Dendritic cell treated with granulocyte-macrophage colony-stimulating factor and Interleukin-4, amounts not matched to agents 40 ng/mL and 50 ng/mL, for 4 days (primary cell): ENCODE data around the gene C10orf88.
"Not testable (repeated sequence)": the region's sequence is repeated elsewhere in the genome, so short reads cannot be mapped to it uniquely, and the experiment has no call there.

Experiments used
- H3K27ac Mint-ChIP-seq: one replicate; pipeline ENCODE4 v1.8.0; 2022; ENCODE audit warnings: mild to moderate bottlenecking, mixed read lengths
- H3K27me3 Mint-ChIP-seq: one replicate; pipeline ENCODE4 v1.8.0; 2022; ENCODE audit warnings: mild to moderate bottlenecking, mixed read lengths
- H3K36me3 Mint-ChIP-seq: one replicate; pipeline ENCODE4 v1.8.0; 2022; ENCODE audit warnings: low read depth, mixed read lengths
- H3K4me1 Mint-ChIP-seq: one replicate; pipeline ENCODE4 v1.8.0; 2022; ENCODE audit warnings: low read depth, mixed read lengths
- H3K4me3 Mint-ChIP-seq: one replicate; pipeline ENCODE4 v1.8.0; 2022; ENCODE audit warnings: mild to moderate bottlenecking, moderate library complexity, mixed read lengths
- H3K9me3 Mint-ChIP-seq: one replicate; pipeline ENCODE4 v1.8.0; 2022; ENCODE audit warnings: mixed read lengths
- intact Hi-C: fragments of 100-400 bp; cut with micrococcal nuclease; formaldehyde crosslinking; loops from one replicate; pipeline ENCODE4 v1.15.0; 2022

C10orf88 gene

DNA sequence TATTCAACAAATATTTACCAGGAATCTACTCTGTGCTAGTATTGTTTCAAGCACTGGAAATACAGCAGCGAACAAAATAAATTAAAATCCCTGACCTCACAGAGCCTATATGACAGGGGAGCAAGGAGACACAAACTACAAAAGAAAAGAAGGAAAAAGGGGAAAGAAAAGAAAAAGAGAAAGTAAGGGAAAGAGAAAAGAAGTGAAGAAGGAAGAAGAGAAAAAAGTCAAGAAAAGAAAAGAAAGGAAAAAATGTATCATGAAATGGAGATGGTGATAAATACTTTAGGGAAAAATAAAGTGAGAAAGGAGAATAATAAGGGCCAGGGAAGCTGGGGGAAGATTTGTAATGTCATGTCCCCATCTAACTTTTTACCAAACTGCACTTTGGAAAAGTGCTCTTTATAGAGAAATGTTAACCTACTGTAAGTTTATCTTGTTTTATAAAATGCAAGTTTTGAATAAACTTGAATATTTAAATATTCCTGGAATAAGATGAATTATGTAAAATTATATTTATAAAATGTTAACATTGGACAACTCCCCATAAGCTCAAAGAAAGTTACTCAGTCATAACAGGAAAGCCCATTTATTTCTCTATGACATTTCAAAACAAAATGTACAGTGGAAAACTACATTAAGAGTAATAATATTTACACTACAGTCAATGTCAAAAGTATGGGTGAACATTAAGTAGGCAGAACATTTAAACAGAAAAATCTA, 14.7 kb downstream of the C10orf88 start:
- no peak overlapping the region for H3K4me3 Mint-ChIP-seq
- H3K9me3 Mint-ChIP-seq: no peaks in the 10 kb centered on the region
- intact Hi-C loops: no loop called here
- no peaks in the 10 kb centered on the region for H3K4me1 Mint-ChIP-seq
- H3K27ac Mint-ChIP-seq: no peak overlapping the region
- no peaks in the 10 kb centered on the region for H3K27me3 Mint-ChIP-seq
- peaks cover 31% of the 10 kb centered on the region for H3K36me3 Mint-ChIP-seq

DNA sequence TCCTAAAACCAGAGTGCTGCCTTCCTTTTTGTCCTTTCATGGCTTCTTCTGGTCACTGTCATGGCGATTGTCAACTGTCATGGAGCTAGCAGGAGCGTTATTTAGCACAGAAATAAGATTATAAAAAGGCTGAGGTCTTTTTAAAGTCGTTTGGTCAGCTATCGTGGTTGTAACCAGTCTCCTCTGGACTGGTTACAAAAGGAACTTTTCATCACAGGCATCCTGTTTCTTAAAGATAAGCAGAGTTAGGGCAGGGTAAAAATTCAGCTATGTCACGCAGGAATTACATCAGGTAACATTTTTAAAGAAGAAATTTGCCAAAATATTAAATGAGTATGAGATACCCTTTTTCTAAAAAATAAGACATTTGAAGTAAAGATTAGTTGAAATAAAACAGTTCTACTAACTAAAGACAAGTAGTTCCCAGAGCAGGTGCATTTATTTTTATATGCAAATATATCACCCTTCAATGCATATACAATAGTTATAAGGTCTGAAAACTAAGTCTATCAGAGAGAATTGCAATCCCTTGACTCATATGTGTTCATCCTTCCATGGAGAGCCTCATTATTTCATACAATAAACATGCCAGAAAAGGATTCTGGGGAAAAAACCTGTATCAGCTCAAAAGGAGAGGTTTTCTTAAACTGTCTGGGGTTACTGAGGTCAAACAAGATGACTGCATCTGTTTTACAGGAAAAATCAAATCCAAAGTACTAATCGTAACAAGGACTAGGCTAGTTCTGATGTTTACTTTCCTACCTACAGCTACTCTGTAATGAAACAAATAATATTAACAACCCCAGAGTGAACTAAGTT, 22.7 kb downstream of the C10orf88 start:
- no peaks in the 10 kb centered on the region for H3K4me1 Mint-ChIP-seq
- intact Hi-C loops: no loop called here
- no peaks in the 10 kb centered on the region for H3K9me3 Mint-ChIP-seq
- H3K27ac Mint-ChIP-seq: no peak overlapping the region
- no peak overlapping the region for H3K4me3 Mint-ChIP-seq
- peaks cover 5% of the 10 kb centered on the region for H3K36me3 Mint-ChIP-seq
- H3K27me3 Mint-ChIP-seq: no peaks in the 10 kb centered on the region

DNA sequence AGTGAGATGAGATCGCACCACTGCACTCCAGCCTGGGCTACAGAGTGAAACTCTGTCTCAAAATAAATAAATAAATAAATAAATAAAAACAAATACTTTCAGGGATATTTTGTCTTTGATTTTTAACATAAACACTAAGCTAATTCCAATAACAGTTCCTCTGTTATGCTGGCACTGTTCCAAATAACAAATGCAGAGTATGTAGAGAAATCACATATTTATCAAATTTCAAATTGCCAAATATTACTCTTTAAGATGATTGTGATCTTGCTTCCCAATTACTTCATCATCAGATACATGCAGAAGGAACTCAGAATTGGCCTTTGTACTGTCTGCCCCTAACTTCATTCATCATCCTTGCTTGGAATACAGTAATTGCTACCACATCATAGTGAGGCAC, 23.9 kb downstream of the C10orf88 start:
- Mint-ChIP-seq H3K27me3 (no peaks in the 10 kb centered on the region), H3K27ac (no peak overlapping the region), H3K4me1 (no peaks in the 10 kb centered on the region), H3K9me3 (no peaks in the 10 kb centered on the region), H3K4me3 (no peak overlapping the region), H3K36me3 (no peaks in the 10 kb centered on the region)
- intact Hi-C loops: no loop called here

DNA sequence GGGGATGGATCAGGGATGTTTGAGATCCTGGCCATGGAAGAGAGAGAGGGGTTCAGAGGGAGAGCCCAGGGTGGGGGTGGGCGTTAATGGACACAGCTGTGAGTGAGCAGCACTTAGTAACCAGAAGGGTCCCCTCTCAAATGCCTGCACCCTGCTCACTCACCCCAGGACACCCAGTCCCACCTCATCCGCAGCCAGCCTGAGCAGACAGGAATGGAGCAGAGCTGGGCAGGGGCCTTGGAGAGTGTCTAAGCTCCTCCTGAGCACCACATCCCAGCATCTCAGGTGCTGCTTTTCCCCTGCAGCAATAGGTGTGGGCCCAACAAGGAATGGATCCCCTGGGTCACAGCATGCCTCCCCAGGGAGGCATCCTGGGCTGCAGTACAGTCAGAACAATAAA, 38.3 kb downstream of the C10orf88 start:
- H3K27ac Mint-ChIP-seq: no peak overlapping the region
- H3K4me1 Mint-ChIP-seq: no peaks in the 10 kb centered on the region
- no peaks in the 10 kb centered on the region for H3K27me3 Mint-ChIP-seq
- intact Hi-C loops: no loop called here
- no peak overlapping the region for H3K4me3 Mint-ChIP-seq
- H3K9me3 Mint-ChIP-seq: no peaks in the 10 kb centered on the region
- no peaks in the 10 kb centered on the region for H3K36me3 Mint-ChIP-seq

DNA sequence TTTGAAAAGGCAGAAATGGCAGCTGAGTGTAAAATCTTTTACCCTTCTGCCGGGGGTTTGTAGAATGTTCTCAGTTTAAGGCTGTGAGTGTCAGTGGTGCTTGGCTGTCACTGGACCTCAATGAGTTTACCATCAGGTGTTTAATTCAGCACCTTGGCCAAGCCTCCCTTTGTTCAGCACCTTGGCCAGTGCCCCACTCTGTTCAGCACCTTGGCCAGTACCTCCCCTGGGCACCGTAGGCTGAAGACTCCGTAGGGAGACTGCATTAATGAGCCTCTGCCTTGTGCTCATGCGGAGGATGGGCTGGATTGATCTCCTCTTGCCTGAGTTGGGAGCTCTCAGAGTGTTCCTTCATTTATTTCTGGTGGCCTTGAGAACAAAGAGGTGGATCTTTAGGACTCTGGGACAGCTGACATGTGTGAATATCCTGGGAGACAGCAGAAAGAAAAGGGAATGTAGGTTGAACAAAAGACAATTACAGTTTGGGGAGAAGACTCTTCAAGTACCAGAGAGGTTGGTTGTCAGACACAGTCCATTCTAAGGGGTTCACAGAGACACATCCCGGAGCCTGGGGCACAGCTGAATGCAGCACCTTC, 42.0 kb downstream of the C10orf88 start:
- H3K27me3 Mint-ChIP-seq: no peaks in the 10 kb centered on the region
- H3K4me1 Mint-ChIP-seq: no peaks in the 10 kb centered on the region
- intact Hi-C loops: no loop called here
- no peak overlapping the region for H3K4me3 Mint-ChIP-seq
- no peaks in the 10 kb centered on the region for H3K36me3 Mint-ChIP-seq
- H3K27ac Mint-ChIP-seq: no peak overlapping the region
- H3K9me3 Mint-ChIP-seq: no peaks in the 10 kb centered on the region

DNA sequence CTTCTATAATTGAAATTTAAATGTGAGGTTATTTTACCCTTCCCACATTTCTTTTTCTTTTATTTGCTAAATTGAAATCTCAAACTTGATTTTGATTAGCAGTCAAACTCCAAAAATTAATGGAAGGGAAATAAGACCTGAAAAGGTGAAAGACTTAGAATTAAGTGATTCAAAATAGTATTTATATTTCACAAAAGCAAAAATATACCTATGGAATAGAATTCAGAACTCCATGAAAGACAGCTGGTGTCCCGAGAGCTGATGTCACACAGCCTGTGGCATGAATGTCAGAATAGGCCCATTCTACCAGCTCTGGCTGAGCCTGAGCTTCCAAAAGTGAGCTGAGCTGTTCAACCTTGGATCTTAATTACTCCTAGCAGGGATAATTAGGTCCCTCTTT, 43.7 kb downstream of the C10orf88 start, which contains the start of gene FAM24A:
FAM24A (plus strand) TSS at position 301 of the 400 bp plus-strand sequence. CDS start 1,025 bp downstream, outside the sequence.
- Mint-ChIP-seq H3K4me3 (no peak within 1 kb of the TSS), H3K36me3 (no peaks in the 10 kb centered on the region), H3K4me1 (no peaks in the 10 kb centered on the region), H3K27me3 (no peaks in the 10 kb centered on the region), H3K27ac (no peak within 1 kb of the TSS), H3K9me3 (no peaks in the 10 kb centered on the region)
- intact Hi-C loops: no loop called here

DNA sequence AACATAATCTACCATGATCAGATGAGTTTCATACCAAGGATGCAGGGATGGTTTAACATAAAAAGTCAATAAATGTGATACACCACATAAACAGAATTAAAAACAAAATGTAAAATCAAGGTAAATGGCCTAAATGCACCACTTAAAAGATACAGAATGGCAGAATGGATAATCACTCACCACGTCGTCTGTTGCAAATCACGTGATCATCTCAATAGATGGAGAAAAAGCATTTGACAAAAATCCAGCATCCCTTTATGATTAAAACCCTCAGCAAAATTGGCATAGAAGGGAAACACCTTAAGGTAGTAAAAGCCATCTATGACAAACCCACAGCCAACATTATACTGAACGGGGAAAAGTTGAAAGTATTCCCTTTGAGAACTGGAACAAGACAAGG, 50.2 kb downstream of the C10orf88 start:
- H3K27me3 Mint-ChIP-seq, H3K9me3 Mint-ChIP-seq, H3K36me3 Mint-ChIP-seq, intact Hi-C loops, H3K4me3 Mint-ChIP-seq, H3K27ac Mint-ChIP-seq, H3K4me1 Mint-ChIP-seq: not testable (repeated sequence)

DNA sequence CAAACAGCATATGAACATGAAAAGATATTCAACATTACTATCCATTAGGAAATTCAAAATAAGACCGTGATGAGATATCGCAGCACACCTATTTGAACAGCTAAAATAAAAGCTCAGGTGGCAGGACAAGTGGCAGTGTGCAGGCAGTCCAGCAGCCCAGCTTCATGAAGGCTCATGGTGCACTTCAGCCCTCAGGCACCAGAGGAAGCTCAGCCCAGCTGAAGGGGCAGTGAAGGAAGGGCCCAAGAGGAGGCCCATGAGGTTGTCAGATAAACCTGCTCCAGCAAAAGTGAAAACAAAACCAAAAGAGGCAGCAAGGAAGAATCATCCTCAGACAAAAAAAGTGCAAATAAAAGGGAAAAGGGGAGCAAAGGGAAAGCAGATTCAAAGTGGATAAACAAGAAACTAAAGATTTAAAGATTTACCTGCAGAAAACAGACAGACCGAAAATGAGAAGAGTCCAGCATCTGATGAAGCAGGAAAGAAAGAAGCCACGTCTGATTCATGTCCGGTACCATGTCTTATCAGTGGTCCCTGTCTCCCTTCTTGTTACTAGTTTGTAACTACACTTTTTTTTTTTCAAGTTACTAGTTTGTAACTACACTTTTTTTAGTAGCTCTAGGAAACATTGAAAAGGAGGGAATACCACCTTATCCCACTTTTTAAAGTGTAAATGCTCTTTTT, 59.6 kb downstream of the C10orf88 start:
- H3K9me3 Mint-ChIP-seq: no peaks in the 10 kb centered on the region
- no peaks in the 10 kb centered on the region for H3K27me3 Mint-ChIP-seq
- H3K4me1 Mint-ChIP-seq: no peaks in the 10 kb centered on the region
- H3K27ac Mint-ChIP-seq: no peak overlapping the region
- no peak overlapping the region for H3K4me3 Mint-ChIP-seq
- no peaks in the 10 kb centered on the region for H3K36me3 Mint-ChIP-seq
- intact Hi-C loops: no loop called here

DNA sequence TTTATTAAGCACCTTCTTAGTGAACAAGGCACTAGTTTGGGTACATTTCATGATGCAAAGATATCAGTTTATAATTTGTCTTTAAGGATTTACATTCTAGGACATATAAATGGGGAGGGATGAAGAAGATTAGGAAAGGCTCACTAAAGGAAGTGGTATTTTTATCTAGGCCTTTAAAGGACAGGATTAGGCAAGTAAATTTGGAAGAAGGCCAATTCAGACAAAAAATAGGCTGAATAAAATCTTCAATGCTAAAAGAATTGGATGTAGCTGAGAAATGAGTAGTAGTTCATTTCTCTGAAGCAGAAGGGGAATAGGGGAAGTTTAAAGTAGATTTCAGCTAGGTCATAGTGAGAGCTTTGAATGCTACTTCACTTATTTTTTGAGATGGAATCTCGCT, 69.9 kb downstream of the C10orf88 start:
- H3K27ac Mint-ChIP-seq: no peak overlapping the region
- peaks cover 14% of the 10 kb centered on the region for H3K27me3 Mint-ChIP-seq
- H3K4me1 Mint-ChIP-seq: peaks cover 17% of the 10 kb centered on the region
- no peaks in the 10 kb centered on the region for H3K9me3 Mint-ChIP-seq
- intact Hi-C loops: loop anchor here (5.0 kb wide), 1 partner anchor 68 kb away; the partner anchor contains the start of gene C10orf88
- H3K36me3 Mint-ChIP-seq: peaks cover 2% of the 10 kb centered on the region
- no peak overlapping the region for H3K4me3 Mint-ChIP-seq

DNA sequence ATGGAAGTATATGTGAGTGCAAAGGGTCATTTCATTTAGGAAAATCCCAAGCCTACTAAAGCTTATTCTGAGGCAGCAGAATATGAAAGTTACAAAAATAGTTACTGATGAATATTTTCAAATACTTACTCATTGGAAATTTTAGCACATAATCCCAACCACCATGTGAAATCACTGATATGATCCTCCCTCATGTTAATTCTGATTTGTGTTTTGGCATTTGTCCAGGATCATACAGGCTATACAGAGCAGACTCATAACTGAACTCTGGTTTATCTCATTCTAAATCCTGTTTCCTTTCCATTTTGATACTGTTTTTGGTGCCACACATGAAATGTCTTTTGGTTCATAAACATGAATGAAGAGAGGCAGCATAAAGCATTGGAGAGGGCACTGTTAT, 71.3 kb downstream of the C10orf88 start:
- Mint-ChIP-seq H3K36me3 (peaks cover 6% of the 10 kb centered on the region), H3K27ac (no peak overlapping the region), H3K27me3 (peaks cover 20% of the 10 kb centered on the region), H3K9me3 (no peaks in the 10 kb centered on the region), H3K4me3 (no peak overlapping the region), H3K4me1 (peaks cover 28% of the 10 kb centered on the region)
- intact Hi-C loops: loop anchor here (5.0 kb wide), 1 partner anchor 70 kb away; the partner anchor contains the start of gene C10orf88
